GM12878 (cell line): ENCODE measurements around the gene PSMD3. TPM values are rescaled to one million over a fixed set of nuclear protein-coding genes. Genes with fewer than 3 reads are reported as not detected.

Experiments used
- CBFB ChIP-seq: IDR thresholded peaks from 2 replicates; pipeline ENCODE4 v1.6.1; 2016; ENCODE audit warnings: antibody characterized with exemption, low read depth
- CBX5 ChIP-seq: sonication (generic); IDR thresholded peaks from 2 replicates; pipeline ENCODE4 v1.6.1; 2016; ENCODE audit warnings: low read depth, moderate library complexity, mild to moderate bottlenecking, inconsistent platforms
- CREB1 ChIP-seq: IDR thresholded peaks from 2 replicates; pipeline ENCODE4 v1.6.1; 2012; ENCODE audit warnings: low read depth, mild to moderate bottlenecking, inconsistent platforms
- CUX1 ChIP-seq: IDR thresholded peaks from 2 replicates; pipeline ENCODE4 v1.6.1; 2012; ENCODE audit warnings: improper control_type of control experiment, low read depth, low read length; ENCODE audit not compliant: insufficient replicate concordance
- EED ChIP-seq: sonication (generic); IDR thresholded peaks from 2 replicates; pipeline ENCODE4 v1.6.1; 2016; ENCODE audit warnings: antibody characterized with exemption, low read depth
- HCFC1 ChIP-seq: fragments of 150-350 bp; IDR thresholded peaks from 2 replicates; pipeline ENCODE4 v1.6.1; 2014; ENCODE audit warnings: low read length
- IKZF2 ChIP-seq, 2 experiments: fragments of 450-650 bp; IDR thresholded peaks; 2 replicates each; pipeline ENCODE4 v1.6.1; 2017; ENCODE audit warnings: mild to moderate bottlenecking in 2 of 2, moderate library complexity in 2 of 2
- IRF4 ChIP-seq: IDR thresholded peaks from 2 replicates; pipeline ENCODE4 v1.6.1; 2011; ENCODE audit warnings: low read depth, low read length
- MTA2 ChIP-seq: fragments of 450-650 bp; IDR thresholded peaks from 2 replicates; pipeline ENCODE4 v1.6.1; 2016; ENCODE audit warnings: low read depth, mild to moderate bottlenecking, moderate library complexity
- MYB ChIP-seq: fragments of 150-350 bp; IDR thresholded peaks from 2 replicates; pipeline ENCODE4 v1.6.1; 2014; ENCODE audit warnings: mild to moderate bottlenecking, low read depth, low read length, borderline replicate concordance
- NFYA ChIP-seq: IDR thresholded peaks from 2 replicates; pipeline ENCODE4 v1.6.1; 2011; ENCODE audit warnings: low read depth, mild to moderate bottlenecking, low read length, improper control_type of control experiment, borderline replicate concordance
- NFYB ChIP-seq: IDR thresholded peaks from 2 replicates; pipeline ENCODE4 v1.6.1; 2011; ENCODE audit warnings: low read depth, mild to moderate bottlenecking, low read length, improper control_type of control experiment, moderate library complexity; ENCODE audit not compliant: insufficient read depth
- PAX5 ChIP-seq: IDR thresholded peaks from 2 replicates; pipeline ENCODE4 v1.6.1; 2011; ENCODE audit warnings: low read depth, low read length, borderline replicate concordance
- POLR2AphosphoS2 ChIP-seq: IDR thresholded peaks from 2 replicates; pipeline ENCODE4 v1.6.1; 2011; ENCODE audit warnings: low read depth, mild to moderate bottlenecking, low read length, improper control_type of control experiment, moderate library complexity
- PRDM15 ChIP-seq: fragments of 450-650 bp; formaldehyde crosslinking; IDR thresholded peaks from 2 replicates; pipeline ENCODE4 v1.4.0; 2020; ENCODE audit warnings: mild to moderate bottlenecking, moderate library complexity
- RELB ChIP-seq: fragments of 450-650 bp; IDR thresholded peaks from 2 replicates; pipeline ENCODE4 v1.6.1; 2017; ENCODE audit warnings: low read depth, mild to moderate bottlenecking, moderate library complexity
- SMAD1 ChIP-seq: fragments of 450-650 bp; IDR thresholded peaks from 2 replicates; pipeline ENCODE4 v1.6.1; 2018; ENCODE audit warnings: mild to moderate bottlenecking, low read depth; ENCODE audit not compliant: partially characterized antibody
- SREBF2 ChIP-seq: IDR thresholded peaks from 2 replicates; pipeline ENCODE4 v1.6.1; 2012; ENCODE audit warnings: mild to moderate bottlenecking, low read length
- STAT3 ChIP-seq: IDR thresholded peaks from 2 replicates; pipeline ENCODE4 v1.6.1; 2011; ENCODE audit warnings: low read depth, low read length, improper control_type of control experiment
- TCF12 ChIP-seq: IDR thresholded peaks from 2 replicates; pipeline ENCODE4 v1.6.1; 2011; ENCODE audit warnings: low read depth, mild to moderate bottlenecking, low read length
- polyA plus RNA-seq, 11 experiments: library from polyadenylated mRNA; depleted of rRNA in 4 of 11; unstranded in 6 of 11; stranded (reverse) in 5 of 11; fragments of >200 nt; fragmentation: Nextera tagmentation in 4 of 11; fragmentation: Illumina TruSeq in 1 of 11; extraction: Ambion mirVana in 4 of 11; extraction: Trizol in 1 of 11; gene quantifications; 1 replicate in 1 of 11; 2 replicates in 10 of 11; pipeline versions ENCODE4 v1.2.1 to v1.2.3, GENCODE V29; 2011 to 2016; ENCODE audit warnings: inconsistent platforms in 2 of 11, missing spikeins in 2 of 11, low read depth in 1 of 11
- total RNA-seq, 4 experiments: library from RNA; depleted of rRNA in 3 of 4; stranded (reverse); fragments of >200 nt in 3 of 4; fragmentation: Illumina TruSeq in 1 of 4; extraction: Trizol in 1 of 4; gene quantifications; 2 replicates each; pipeline versions ENCODE4 v1.2.1 to v1.2.3, GENCODE V29; 2013 to 2021

The PSMD3 gene
- total and polyA plus RNA-seq, 10 of the 15 experiments (the other 5 are each of a cell fraction or from before 2014, with no cell fraction given), result 2.2 to 192 (median 129) TPM

- TF ChIP-seq CUX1 (no peak), NFYA (no peak), RELB (peak; percentile 62; the same call in 1 of the 2 replicates), IRF4 (peak; percentile 53; the same call in 1 of the 2 replicates), CBX5 (no peak), EED (peak; percentile 74), NFYB (no peak), PRDM15 (no peak), SREBF2 (no peak), CREB1 (peak; percentile 90), CBFB (peak; percentile 59; the same call in 1 of the 2 replicates), STAT3 (no peak), POLR2AphosphoS2 (no peak), MTA2 (peak; percentile 61), SMAD1 (no peak), IKZF2 (IDR thresholded peaks at IDR 0.05) (peak; percentile 49 to 67; a peak in 2 of 4 replicates), HCFC1 (no peak), TCF12 (peak; percentile 72), PAX5 (peak; percentile 22; the same call in 1 of the 2 replicates), MYB (no peak)
Measured at GRCh38 chr17:39939588-39940419, 40.8 kb upstream of the PSMD3 start (continued).
